HG03565 (cell line): ENCODE results near the gene TMPRSS3.
A peak's percentile ranks its signal among the peaks of the same experiment; 100 is the strongest.

Experiments used
- ATAC-seq: cut with Tn5 transposase; IDR thresholded peaks from one replicate; pipeline ENCODE4 v1.9.1; 2021; ENCODE audit warnings: mild to moderate bottlenecking, moderate library complexity; ENCODE audit not compliant: unreplicated experiment

TMPRSS3 gene

GRCh38 chr21:42395905-42396651 lies at the start of gene TMPRSS3:
Gene TMPRSS3, minus strand, starts transcription at chr21:42396052. Its CDS starts 635 bp downstream, at chr21:42395417.
- no peak for ATAC-seq

DNA sequence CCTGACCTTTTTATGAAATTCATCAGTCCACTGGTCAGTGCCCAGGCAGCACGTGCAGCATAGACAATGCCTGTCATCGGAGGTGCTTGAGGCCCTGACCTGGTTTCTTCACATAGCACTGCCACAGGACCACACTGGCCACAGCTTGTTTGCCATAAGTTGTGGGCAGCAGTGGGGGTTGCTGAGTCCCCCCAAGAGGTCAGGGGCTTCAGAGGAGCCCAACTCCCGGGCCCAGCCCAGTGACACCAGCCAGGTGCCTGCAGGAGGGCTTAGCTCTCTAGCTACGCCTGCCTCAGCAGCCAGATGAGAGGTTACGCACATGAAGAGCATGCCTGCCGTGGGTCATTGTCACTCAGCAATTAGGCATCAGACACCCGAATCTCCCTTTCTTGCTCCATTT lies 49.5 kb upstream of the TMPRSS3 start:
- no peak for ATAC-seq

DNA sequence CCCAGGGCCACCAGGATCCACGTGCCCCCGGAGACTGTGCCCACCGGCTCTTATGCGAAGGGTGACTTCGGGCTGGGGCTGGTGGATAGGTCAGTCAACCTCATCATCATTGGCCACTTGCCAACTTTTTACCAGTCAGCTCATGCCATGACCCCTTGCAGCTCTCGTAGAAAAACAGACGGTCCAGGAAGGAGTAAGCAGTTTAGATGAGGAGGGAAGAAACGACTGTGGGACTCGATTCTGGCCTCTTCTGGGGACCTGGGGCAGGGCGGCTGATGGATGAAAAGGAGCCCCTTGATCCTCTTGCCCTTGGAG lies 48.9 kb upstream of the TMPRSS3 start:
- ATAC-seq, result no peak

DNA sequence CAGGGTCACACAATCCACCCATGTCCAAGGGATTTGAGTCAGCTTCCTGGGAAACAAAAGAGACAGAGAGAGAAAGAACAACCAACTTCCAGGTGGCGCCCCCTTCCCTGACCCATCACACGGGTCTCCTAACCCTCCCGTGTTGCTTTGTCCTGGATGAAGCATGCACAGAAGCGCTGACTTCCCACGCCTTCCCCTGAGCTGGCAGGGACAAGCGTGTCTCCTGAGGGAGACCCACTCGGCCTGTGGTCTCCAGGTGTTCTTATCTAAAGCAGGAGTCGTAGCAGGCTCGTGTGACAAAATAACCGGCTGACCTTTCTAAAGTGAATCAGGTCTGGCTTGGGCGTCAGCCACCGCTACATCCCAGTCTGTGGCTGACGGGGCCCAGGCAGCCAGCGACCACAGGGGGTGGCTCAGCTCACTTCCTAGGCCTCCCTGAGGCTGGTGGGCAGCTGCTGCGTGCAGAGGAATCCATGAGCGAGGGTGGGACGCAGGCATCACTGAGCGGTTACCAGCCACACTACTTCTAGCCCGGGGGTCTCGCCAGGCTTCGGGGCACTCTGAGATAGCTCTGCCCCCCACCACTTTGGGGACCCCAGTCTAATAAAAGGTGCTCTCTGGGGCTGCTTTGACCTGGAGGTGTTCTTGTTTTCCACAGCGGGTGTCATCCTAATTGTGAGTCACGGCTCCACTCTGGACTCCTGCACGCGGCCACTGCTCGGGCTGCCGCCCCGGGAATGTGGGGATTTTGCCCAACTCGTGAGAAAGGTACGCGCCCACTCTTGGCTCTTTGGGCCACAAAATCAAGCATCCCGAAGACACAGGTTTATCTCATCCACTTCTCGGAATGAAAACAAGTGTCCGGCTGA lies 48.3 kb upstream of the TMPRSS3 start:
- ATAC-seq, result no peak

DNA sequence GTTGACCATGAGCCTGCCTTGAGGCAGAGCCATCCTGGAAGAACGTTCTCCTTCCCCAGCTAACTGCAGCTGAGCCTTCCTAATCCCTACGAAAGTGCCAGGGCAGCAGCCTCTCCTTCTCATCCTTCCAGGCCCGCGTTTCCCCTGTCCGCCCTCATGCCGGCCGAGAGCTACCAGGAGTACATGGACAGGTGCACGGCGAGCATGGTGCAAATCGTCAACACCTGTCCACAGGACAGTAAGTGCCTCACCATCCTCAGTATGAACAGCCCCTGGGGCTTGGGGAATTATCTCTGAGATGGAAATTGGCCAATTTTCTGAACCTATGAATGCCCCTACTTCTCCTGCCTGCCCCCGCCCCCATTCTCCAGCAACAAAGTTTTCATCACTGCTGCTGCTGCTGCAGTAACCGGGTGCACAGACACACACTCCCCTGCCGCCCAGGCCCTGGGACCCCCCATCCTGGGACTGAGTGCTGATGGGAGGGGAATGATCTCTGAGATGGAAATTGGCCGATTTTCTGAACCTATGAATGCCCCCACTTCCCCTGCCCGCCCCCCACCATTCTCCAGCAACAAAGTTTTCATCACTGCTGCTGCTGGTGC lies 47.4 kb upstream of the TMPRSS3 start:
- no peak for ATAC-seq

GRCh38 chr21:42441963-42442362 lies 46.1 kb upstream of the TMPRSS3 start:
- ATAC-seq, result no peak

DNA sequence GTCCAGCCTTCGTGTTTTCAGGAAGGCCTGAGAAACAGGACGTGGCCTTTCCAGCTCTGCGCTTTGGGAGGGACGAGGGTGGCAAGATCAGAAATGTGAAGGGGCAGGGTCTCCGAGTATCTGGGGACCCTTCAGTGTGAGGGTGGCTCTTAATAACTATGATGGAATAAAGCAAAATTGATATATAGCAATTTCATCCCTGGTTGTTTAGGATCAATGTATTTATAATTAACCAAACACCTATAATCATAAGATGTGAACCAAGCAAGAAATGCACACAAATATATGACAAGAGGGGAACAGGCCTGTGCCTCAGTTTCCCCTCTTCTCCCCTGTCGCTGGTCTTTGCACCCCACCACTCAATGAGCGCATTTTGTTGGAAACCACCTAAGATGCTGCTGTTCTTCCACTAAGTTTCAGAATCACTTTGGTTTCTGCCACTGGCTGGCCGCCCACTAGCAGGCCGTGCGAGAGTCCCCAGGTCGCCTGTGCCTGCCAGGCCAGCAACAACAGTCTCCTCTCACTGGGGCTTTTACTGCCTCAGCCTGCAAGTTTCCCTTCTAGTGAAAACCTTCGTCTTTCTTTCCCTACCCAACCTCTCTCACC lies 44.4 kb upstream of the TMPRSS3 start:
- peak; percentile 68 for ATAC-seq

DNA sequence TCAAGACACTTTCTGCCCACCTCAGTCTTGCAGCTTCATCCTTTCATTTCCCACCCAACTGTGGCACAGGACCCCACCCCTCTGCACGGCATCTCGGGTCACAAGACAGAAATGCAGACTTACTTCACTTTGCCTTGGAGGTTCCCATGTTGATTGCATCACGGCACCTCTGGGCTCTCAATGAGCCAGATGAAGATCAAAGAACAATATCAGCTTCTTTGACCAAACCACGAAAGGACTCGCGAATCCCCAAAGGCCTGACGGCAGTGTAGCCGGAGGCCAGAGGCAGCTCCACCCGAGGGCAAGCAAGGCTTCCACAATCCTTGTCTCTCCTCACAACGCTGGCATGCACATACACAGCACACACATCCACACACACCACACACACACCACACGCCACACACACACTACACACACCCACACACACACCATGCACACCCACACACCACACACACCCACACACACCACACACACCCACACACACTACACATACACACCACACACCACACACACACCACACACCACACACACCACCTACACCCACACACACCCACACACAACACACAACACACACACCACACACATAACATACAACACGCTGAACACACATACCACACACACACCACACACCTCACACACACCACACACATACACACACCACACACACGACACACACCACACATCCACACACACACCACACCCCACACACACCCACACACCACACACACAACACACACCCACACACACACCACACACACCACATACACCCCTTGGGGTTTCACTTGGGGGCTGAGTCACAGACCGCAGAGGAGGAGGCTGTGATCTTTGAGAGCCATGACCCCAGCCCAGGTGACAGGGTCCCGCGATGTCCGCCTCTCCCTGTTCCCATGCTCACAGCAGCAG lies 43.7 kb upstream of the TMPRSS3 start:
- no peak for ATAC-seq

- ATAC-seq, result no peak
Observed at GRCh38 chr21:42438316-42439205, 42.7 kb upstream of the TMPRSS3 start.

DNA sequence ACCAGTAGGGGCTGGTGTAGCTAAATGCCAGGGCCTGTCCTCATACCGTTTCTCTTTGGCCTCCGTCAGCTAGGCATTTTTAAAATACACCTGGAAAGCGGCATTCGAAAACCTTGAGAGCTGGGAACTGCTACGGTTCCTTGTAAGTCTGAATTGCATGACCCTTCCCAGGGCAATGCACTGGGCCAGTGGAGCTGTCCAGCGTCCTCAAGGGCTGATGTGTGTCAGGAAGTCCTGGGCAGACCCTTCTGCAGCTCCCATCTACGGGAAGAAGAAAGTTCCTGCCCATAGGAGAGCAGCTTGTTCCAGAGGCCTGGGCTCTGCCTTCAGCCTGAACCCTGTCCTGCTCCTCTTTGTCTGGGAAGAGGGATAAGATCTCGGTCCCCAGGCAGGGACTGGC lies 41.9 kb upstream of the TMPRSS3 start:
- ATAC-seq, result no peak

- no peak for ATAC-seq
Observed at GRCh38 chr21:42436914-42437313, 41.1 kb upstream of the TMPRSS3 start.

- ATAC-seq, result no peak
Observed at GRCh38 chr21:42435833-42436232, 40.0 kb upstream of the TMPRSS3 start.

DNA sequence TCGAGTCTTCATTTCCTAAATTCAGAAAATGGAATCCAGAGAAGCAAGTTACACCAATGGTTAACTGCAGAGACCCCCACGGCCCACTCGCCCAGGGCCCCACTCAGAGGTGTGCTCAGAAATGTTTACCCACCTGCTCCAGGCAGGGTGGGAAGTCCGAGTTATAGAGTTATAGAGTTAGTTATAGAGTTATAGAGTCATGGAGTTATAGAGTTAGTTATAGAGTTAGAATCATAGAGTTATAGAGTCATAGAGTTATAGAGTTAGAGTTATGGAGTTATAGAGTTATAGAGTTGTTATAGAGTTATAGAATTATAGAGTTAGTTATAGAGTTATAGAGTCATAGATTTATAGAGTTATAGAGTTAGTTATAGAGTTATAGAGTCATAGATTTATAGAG lies 39.5 kb upstream of the TMPRSS3 start:
- no peak for ATAC-seq

GRCh38 chr21:42434884-42435283 lies 39.0 kb upstream of the TMPRSS3 start:
- ATAC-seq, result no peak

DNA sequence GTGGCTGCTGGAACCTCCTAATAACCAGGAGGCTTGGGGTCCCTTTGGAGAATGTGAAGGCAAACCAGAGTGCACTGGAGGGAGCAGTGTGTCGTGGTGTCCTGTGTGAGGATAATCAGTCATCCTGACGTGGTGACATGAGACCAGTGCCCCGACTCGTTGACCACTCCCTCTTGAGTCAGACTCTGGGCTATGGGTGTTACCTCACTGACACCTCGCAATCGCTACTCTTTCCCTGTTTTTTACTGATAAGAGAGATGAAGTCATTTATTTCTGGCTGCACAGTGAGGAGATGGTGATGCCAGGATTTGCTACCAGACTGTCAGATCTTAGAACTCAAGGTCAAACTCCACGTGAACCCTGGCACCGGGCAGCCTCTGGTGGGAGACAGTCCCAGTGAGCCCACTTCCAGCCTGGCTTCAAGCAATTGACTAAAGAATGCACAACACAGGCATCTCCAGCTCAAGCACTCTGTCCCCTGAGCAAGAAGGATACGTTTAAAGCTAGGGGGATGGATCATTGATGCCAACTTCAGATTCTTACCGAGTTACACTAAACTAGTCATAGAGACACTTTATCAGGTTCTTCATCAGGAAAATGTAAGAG lies 38.2 kb upstream of the TMPRSS3 start:
- no peak for ATAC-seq

GRCh38 chr21:42432695-42433094 lies 36.8 kb upstream of the TMPRSS3 start:
- no peak for ATAC-seq

- no peak for ATAC-seq
Observed at GRCh38 chr21:42431196-42431595, 35.3 kb upstream of the TMPRSS3 start.

- no peak for ATAC-seq
Observed at GRCh38 chr21:42430521-42430920, 34.7 kb upstream of the TMPRSS3 start.

GRCh38 chr21:42429856-42430255 lies 34.0 kb upstream of the TMPRSS3 start:
- ATAC-seq, result no peak
